ENCODE data around the gene BORCS8.

BORCS8 gene

DNA sequence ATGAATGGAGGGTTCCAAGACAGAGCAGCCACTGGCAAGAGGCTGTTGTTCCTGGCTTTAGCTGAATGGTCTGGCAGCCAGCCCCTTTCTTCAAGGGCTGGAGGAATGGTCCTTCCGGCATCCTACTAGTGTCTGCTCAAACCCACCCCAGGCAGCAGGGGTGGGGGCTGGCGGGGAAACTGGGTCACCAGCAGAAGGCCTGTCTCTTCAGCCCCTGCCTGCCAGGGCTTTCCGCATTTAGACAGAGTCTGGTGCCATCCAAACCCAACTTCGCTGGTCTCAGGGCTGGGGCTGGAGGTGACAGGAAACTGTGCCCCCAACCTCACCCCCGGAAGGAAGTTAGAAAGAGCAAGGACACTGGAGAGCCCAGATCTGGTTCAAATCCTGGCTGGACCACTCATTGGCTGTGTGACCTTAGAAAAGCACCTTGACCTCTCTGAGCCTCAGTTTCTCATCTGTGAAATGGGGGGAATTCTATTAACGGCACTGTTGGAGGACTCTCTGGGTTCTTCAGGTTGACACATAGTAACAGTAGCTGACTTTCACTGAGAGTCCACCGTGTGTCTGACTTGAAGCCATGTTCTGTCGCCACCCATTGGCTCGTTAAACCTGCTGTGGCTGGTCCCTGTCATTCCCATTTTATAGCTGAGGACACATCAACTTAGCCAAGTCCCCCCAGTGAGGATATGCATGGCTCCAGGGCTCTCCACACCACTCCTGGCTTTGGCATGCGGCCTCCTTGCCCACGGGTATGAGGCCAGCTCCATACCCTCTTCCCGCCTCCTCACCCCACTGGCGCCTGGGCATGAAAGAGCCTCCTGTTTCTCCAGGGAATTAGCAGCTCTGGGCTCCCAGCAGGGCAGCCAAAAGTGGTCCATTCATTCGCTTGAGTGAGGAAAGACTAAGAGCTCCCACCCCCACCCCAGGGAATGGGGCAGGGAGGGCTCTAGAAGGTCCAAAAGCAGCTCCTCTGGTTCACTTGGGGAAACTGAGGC is 13.8 kb upstream of the BORCS8 start:
- H3K4me1 ChIP-seq: no peaks in the 10 kb centered on the region
- H3K27me3 ChIP-seq: peaks cover 5% of the 10 kb centered on the region; the same call in 1 of the 2 replicates
- no peaks in the 10 kb centered on the region; the same call in 1 of the 2 replicates for H3K36me3 ChIP-seq
- no peaks in the 10 kb centered on the region for H3K9me3 ChIP-seq
- no peak for DNase-seq
- TF ChIP-seq, protein P1, sequence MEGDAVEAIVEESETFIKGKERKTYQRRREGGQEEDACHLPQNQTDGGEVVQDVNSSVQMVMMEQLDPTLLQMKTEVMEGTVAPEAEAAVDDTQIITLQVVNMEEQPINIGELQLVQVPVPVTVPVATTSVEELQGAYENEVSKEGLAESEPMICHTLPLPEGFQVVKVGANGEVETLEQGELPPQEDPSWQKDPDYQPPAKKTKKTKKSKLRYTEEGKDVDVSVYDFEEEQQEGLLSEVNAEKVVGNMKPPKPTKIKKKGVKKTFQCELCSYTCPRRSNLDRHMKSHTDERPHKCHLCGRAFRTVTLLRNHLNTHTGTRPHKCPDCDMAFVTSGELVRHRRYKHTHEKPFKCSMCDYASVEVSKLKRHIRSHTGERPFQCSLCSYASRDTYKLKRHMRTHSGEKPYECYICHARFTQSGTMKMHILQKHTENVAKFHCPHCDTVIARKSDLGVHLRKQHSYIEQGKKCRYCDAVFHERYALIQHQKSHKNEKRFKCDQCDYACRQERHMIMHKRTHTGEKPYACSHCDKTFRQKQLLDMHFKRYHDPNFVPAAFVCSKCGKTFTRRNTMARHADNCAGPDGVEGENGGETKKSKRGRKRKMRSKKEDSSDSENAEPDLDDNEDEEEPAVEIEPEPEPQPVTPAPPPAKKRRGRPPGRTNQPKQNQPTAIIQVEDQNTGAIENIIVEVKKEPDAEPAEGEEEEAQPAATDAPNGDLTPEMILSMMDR (IDR thresholded peaks at IDR 0.05; ENCODE audit: low read depth, low read length): no peak
- no peak overlapping the region for H3K4me3 ChIP-seq (ENCODE audit: low read depth, low read length)

DNA sequence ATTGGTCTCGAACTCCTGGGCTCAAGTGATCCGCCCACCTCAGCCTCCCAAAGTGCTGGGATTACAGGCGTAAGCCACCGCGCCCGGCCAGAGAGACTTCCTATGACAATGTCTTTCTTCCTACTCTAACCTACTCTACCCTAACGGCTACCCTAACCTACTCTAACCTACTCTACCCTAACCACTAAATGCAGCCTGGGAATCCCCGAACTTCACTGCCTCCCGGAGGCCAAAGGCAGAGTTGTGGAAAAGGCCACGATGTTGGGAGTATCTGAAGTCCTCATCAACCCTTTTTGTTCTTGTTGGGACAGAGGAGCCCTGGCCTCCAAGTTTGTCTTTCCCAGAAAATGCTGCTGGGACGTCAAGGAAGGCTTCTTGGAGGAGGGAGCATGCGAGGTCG is 12.2 kb upstream of the BORCS8 start:
- no peak overlapping the region for H3K4me3 ChIP-seq (ENCODE audit: low read depth, low read length)
- H3K27me3 ChIP-seq: peaks cover 5% of the 10 kb centered on the region; the same call in 1 of the 2 replicates
- TF ChIP-seq, protein P1 (IDR thresholded peaks at IDR 0.05; ENCODE audit: low read depth, low read length): no peak
- H3K4me1 ChIP-seq: no peaks in the 10 kb centered on the region
- no peak for DNase-seq
- no peaks in the 10 kb centered on the region; the same call in 1 of the 2 replicates for H3K36me3 ChIP-seq
- H3K9me3 ChIP-seq: no peaks in the 10 kb centered on the region

DNA sequence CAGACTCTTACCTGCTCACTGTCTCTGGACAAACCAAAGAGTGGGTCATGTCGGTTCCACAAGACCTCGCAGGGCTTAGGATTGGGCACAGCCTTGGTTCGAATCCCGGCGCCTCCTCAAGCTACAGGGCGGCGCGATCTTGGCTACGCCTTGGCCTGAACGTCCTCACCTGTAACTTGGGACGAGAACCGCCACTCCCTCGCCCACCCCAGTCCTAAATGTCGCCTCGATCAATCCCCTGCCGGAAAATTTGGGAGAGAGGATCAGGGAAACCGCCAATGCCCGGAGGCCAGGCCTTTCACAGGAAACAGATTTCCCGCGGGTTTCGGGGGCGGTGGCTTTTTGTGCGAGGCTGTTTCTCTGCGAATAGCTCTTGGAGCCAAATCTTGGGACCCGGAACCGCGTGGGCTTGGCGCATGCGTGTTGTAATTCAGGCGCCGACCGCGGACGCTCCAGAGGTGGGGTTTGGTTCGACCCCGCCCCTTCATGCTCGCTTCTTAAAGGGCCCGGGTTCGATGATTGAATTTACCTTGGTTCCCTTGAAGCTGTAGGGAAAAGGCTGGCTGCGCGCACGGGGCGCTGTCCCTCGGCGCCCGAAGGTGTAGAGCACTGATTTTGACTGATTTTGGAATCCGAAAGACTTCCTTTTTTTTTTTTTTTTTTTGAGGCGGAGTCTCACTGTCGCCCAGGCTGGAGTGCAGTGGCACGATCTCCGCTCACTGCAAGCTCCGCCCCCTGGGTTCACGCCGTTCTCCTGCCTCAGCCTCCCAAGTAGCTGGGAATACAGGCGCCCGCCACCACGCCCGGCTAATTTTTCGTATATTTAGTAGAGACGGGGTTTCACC is 11.3 kb upstream of the BORCS8 start, which contains the start of gene NR2C2AP:
Gene NR2C2AP, minus strand, starts transcription at position 403 of the 845 bp plus-strand sequence. Its CDS starts 354 bp downstream, at position 49.
- no peaks in the 10 kb centered on the region for H3K9me3 ChIP-seq
- peak; percentile 93 for DNase-seq
- TF ChIP-seq, protein P1 (IDR thresholded peaks at IDR 0.05; ENCODE audit: low read depth, low read length): no peak
- H3K27me3 ChIP-seq: peaks cover 5% of the 10 kb centered on the region; the same call in 1 of the 2 replicates
- peaks cover 2% of the 10 kb centered on the region for H3K36me3 ChIP-seq
- H3K4me3 ChIP-seq (ENCODE audit: low read depth, low read length): peak within 1 kb of the TSS; percentile 90
- H3K4me1 ChIP-seq: no peaks in the 10 kb centered on the region

DNA sequence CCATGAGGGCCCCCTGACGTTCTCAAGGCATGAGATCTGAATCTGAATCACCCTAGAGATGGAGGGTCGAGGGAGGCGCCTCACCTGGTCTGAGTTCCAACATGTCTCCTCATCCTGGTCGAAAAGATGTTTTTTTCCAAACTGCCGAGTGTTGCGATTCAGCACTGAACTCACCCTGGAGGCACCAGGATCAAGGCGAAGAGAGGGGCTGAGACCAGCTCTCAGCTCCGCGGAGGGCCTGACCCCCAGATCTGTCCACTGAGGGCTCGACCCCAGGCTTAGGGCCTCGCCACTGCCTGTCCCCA is 10.7 kb upstream of the BORCS8 start:
- H3K4me1 ChIP-seq: no peaks in the 10 kb centered on the region
- peaks cover 5% of the 10 kb centered on the region; the same call in 1 of the 2 replicates for H3K27me3 ChIP-seq
- no peaks in the 10 kb centered on the region for H3K9me3 ChIP-seq
- no peak for DNase-seq
- TF ChIP-seq, protein P1 (IDR thresholded peaks at IDR 0.05; ENCODE audit: low read depth, low read length): no peak
- peak overlapping the region; percentile 90 for H3K4me3 ChIP-seq (ENCODE audit: low read depth, low read length)
- H3K36me3 ChIP-seq: peaks cover 2% of the 10 kb centered on the region

DNA sequence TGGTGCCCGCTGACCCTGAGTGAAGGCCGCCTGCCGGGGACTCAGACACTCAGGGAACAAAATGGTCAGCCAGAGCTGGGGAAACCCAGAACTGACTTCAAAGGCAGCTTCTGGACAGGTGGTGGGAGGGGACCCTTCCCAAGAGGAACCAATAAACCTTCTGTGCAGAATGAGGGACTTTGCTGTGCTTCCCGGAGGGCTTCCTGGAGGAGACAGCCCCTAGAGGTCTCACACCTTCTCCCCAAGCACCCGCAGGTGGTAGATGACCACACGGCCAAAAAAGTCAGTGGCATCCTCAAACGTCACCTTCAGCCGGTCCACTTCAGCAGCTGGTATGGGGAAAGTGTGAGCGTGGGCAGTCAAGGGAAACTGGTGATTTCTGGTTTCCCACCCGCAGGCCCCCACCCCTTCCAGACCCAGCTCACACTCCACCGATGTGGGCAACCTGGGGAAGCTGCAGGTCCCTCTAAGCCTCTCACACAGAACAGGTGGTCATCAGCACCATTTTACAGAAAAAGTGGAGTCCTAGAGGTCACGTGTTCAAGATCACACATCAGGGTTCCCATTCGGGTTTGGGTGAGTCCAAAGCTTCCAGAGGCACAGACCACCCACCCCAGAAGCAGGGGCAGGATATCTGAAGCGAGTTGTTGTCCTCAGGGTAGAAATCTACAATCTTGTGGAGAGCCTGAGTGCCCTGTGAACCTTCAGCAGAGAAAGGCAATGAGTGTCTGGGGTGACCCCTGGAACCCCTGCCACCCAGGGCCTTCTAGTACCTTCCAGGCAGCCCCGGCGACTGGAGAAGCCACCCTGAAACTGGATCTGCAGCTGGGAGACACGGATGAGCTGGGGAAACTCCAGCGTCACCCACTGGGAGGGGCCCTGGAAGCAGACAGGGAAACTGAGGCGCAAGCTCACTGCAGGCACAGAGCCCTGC is 10.0 kb upstream of the BORCS8 start:
- peak overlapping the region; percentile 90 for H3K4me3 ChIP-seq (ENCODE audit: low read depth, low read length)
- H3K4me1 ChIP-seq: no peaks in the 10 kb centered on the region
- TF ChIP-seq, protein P1 (IDR thresholded peaks at IDR 0.05; ENCODE audit: low read depth, low read length): no peak
- H3K9me3 ChIP-seq: no peaks in the 10 kb centered on the region
- DNase-seq: no peak
- peaks cover 7% of the 10 kb centered on the region for H3K36me3 ChIP-seq
- H3K27me3 ChIP-seq: peaks cover 5% of the 10 kb centered on the region; the same call in 1 of the 2 replicates

All from BE2C (cell line).